Erythroblast (primary cell): ENCODE data around the gene S100A8.

Experiments
- DNase-seq, 2 experiments: peaks; one replicate each; lab custom pipeline; 2025; lab: John Stamatoyannopoulos, UW
- GATA1 ChIP-seq: IDR thresholded peaks from 2 replicates; pipeline ENCODE4 v1.6.1; 2011; ENCODE audit warnings: low read depth, mild to moderate bottlenecking, control low read depth, low read length, moderate library complexity
- POLR2A ChIP-seq: IDR thresholded peaks from 2 replicates; pipeline ENCODE4 v1.6.1; 2011; ENCODE audit warnings: mild to moderate bottlenecking, low read length

The S100A8 gene

GRCh38 chr1:153390938-153391710 is at the start of gene S100A8:
S100A8 (minus strand) TSS chr1:153391073; CDS start chr1:153390535, 538 bp downstream.
- no peak for TF ChIP-seq GATA1
- TF ChIP-seq POLR2A: no peak
- DNase-seq: no peak

- DNase-seq: no peak
- no peak for TF ChIP-seq GATA1
- no peak for TF ChIP-seq POLR2A
Measured at GRCh38 chr1:153439273-153439672, 48.4 kb upstream of the S100A8 start.

- TF ChIP-seq GATA1: no peak
- TF ChIP-seq POLR2A: no peak
- DNase-seq: no peak
Measured at GRCh38 chr1:153438599-153438998, 47.7 kb upstream of the S100A8 start.

GRCh38 chr1:153437236-153437635 is 46.4 kb upstream of the S100A8 start:
- TF ChIP-seq GATA1 (no peak), POLR2A (no peak)
- DNase-seq: no peak

- DNase-seq: peak; percentile 63 to 82
- TF ChIP-seq GATA1: no peak
- TF ChIP-seq POLR2A: no peak
Measured at GRCh38 chr1:153434746-153435455, 44.0 kb upstream of the S100A8 start.

GRCh38 chr1:153432874-153433681 is 42.2 kb upstream of the S100A8 start:
- no peak for TF ChIP-seq POLR2A
- TF ChIP-seq GATA1: no peak
- DNase-seq: peak; percentile 52 to 74

- DNase-seq: no peak
- no peak for TF ChIP-seq GATA1
- no peak for TF ChIP-seq POLR2A
Measured at GRCh38 chr1:153431928-153432327, 41.1 kb upstream of the S100A8 start.

GRCh38 chr1:153431427-153431826 is 40.6 kb upstream of the S100A8 start:
- peak; percentile 19 to 50 for DNase-seq
- TF ChIP-seq POLR2A (no peak), GATA1 (no peak)

GRCh38 chr1:153431002-153431401 is 40.1 kb upstream of the S100A8 start:
- no peak for DNase-seq
- TF ChIP-seq GATA1: no peak
- no peak for TF ChIP-seq POLR2A

- DNase-seq: no peak
- TF ChIP-seq POLR2A (no peak), GATA1 (no peak)
Measured at GRCh38 chr1:153430561-153430960, 39.7 kb upstream of the S100A8 start.

- DNase-seq: no peak
- no peak for TF ChIP-seq POLR2A
- no peak for TF ChIP-seq GATA1
Measured at GRCh38 chr1:153430166-153430553, 39.3 kb upstream of the S100A8 start.

GRCh38 chr1:153429266-153430165 is 38.6 kb upstream of the S100A8 start:
- no peak for DNase-seq
- no peak for TF ChIP-seq GATA1
- no peak for TF ChIP-seq POLR2A

GRCh38 chr1:153428791-153429190 is 37.9 kb upstream of the S100A8 start:
- TF ChIP-seq GATA1: no peak
- TF ChIP-seq POLR2A: no peak
- no peak for DNase-seq
